Epithelial cell of esophagus (primary cell): ENCODE data around the gene ACBD5.

Experiments used
- DNase-seq: peaks from one replicate; pipeline ENCODE4 v3.0.0; 2010; ENCODE audit warnings: low read depth
- H3K4me3 ChIP-seq: 2 replicates; pipeline ENCODE4 v1.5.1; 2011; ENCODE audit warnings: mild to moderate bottlenecking, low read length, control low read depth
- CTCF ChIP-seq: IDR thresholded peaks from 2 replicates; pipeline ENCODE4 v1.5.1; 2011; ENCODE audit warnings: low read depth, mild to moderate bottlenecking, low read length, control low read depth, inconsistent platforms; ENCODE audit not compliant: insufficient read depth; ENCODE audit errors: missing control alignments

The ACBD5 gene

GRCh38 chr10:27207350-27207749, 33.2 kb downstream of the ACBD5 start:
- no peak for TF ChIP-seq CTCF
- H3K4me3 ChIP-seq = no peak overlapping the region

GRCh38 chr10:27203806-27204205, 36.8 kb downstream of the ACBD5 start:
- H3K4me3 ChIP-seq = no peak overlapping the region
- TF ChIP-seq CTCF = no peak
- no peak for DNase-seq

More at GRCh38 chr10:27207350-27207749, 33.2 kb downstream of the ACBD5 start:
- no peak for DNase-seq

DNA sequence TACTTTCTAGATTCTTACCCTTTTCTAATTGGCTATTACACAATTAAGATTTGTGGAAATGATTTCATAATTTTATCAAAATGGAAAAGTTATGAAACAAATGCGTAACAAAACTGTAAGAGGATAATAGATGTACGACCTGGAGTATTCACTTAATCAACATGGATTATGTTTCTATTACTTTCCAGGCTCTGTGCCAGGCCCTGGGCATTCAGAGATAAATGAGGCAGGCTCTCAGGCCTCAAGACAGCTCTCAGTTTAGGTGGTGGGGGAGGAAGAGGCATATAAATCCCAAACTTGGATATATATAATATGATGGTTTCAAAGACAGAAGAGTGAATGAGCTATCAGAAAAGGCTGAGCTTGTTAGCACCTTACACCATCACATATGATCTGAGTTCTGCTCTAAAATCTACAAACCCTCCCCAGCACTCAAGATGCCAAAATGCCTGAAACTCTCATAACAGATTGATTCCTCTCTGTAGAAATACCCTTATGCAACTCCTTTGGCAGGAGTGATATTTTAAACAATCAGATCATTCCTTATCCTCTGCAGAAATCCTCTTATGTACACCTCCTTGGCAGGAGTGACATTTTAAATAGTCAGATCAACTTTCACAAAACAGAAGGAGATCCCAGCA, 42.5 kb downstream of the ACBD5 start:
- TF ChIP-seq CTCF = no peak
- H3K4me3 ChIP-seq = no peak overlapping the region
- no peak for DNase-seq

GRCh38 chr10:27192284-27192683, 48.3 kb downstream of the ACBD5 start:
- no peak for TF ChIP-seq CTCF
- DNase-seq = peak; percentile 56
- no peak overlapping the region for H3K4me3 ChIP-seq

DNA sequence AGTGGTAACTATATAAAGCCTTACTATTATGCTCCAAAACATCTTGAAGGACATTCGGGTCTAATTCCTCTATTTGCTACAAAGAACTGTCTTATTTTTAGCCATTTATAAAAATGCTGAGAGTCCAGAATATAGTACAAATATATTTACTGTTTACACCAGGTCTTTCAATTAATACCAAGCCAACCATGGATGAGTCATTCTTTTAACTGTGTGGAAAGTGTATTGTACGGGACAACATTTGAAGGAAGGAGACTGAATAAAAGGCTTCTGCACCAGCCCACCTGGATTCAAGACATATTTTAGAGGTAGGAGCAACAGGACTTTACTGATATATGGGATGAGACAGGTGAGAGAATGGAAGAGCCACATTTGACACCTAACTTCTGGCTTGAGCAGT, 50.1 kb downstream of the ACBD5 start:
- peak; percentile 11 for DNase-seq
- no peak for TF ChIP-seq CTCF
- H3K4me3 ChIP-seq = no peak overlapping the region

- no peak for DNase-seq
- no peak overlapping the region for H3K4me3 ChIP-seq
- no peak for TF ChIP-seq CTCF
Observed at GRCh38 chr10:27188897-27189296, 51.7 kb downstream of the ACBD5 start.

DNA sequence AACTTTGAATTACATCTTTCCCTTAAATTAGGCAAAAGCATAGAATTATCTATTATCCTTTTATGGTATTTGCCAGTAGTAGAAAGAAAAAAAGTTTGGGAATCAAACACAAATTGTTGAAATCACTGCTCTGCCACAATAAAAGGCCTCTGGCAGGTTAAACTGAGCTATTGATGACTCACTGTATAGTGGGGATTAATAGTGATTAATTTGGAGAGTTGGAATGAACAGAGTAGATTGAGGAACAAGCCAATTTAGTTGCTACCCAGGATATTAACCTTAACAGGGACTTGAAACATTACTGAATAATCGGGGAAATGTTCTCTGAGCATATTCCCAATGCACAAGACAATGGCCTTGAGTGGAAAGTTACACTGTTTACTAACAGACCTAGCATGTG, 52.3 kb downstream of the ACBD5 start:
- H3K4me3 ChIP-seq = no peak overlapping the region
- peak; percentile 3 for DNase-seq
- TF ChIP-seq CTCF = no peak
